NCI-H2081 treated with DMSO at 0.1 percent for 48 hours (cell line): ENCODE data around the gene SQSTM1.

ENCODE experiments used
- DNase-seq: peaks from one replicate; lab custom pipeline; 2025; lab: John Stamatoyannopoulos, UW

Gene SQSTM1

DNA sequence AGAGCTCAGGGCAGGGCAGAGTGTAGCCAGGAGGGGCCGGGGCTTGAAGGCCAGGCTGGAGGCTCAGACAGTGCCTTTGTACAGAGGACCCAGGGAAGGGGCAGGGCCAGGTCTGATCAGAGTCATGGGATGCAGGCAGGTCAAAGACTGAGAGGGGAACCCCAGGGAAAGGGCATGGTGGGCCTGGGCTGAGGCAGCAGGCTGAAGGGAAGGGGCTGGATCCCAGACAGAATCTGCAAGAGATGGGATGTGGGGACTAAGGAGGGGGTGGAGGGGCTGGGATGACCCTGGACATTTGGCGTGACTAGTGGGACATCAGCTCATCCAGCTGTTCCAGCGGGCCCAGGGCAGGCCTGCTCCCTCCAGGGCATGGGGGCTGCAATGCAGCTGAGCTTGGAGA is 53.4 kb downstream of the SQSTM1 start:
- DNase-seq, result no peak

DNA sequence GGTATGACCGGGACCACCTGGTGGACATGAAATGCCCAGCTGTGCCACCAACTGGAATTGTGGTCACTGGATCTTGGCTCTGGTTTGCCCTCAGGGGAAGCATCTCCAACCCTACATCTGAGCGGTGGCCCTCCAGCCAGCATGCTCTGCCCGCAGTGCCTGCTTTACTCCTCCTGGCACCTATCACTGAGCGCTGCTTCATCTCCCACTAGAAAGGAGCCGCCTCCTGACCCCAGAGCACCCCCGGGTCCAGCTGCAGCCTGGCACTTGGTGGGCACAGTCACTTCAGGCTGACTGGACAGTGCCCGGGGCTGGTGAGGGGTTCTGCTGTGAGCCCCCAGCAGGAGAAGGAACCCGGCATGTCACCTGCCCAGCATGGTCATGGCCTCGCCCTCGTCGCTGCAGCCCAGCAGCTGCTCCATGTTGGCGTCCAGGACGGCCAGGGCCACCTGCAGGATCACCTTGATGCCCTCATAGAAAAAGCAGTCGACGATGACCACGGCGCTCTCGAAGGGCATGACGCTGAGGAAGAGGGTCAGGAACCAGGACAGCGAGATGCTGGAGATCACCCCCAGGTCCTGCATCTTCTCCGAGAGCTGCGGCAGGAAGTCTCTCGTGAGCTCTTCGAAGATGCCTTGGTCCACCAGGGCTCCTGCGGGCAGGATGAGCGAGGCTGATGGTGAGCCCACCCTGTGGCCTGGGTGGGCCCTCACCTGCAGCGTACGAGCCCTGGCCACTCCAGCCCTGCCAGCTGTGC is 54.0 kb downstream of the SQSTM1 start:
- DNase-seq, result no peak

DNA sequence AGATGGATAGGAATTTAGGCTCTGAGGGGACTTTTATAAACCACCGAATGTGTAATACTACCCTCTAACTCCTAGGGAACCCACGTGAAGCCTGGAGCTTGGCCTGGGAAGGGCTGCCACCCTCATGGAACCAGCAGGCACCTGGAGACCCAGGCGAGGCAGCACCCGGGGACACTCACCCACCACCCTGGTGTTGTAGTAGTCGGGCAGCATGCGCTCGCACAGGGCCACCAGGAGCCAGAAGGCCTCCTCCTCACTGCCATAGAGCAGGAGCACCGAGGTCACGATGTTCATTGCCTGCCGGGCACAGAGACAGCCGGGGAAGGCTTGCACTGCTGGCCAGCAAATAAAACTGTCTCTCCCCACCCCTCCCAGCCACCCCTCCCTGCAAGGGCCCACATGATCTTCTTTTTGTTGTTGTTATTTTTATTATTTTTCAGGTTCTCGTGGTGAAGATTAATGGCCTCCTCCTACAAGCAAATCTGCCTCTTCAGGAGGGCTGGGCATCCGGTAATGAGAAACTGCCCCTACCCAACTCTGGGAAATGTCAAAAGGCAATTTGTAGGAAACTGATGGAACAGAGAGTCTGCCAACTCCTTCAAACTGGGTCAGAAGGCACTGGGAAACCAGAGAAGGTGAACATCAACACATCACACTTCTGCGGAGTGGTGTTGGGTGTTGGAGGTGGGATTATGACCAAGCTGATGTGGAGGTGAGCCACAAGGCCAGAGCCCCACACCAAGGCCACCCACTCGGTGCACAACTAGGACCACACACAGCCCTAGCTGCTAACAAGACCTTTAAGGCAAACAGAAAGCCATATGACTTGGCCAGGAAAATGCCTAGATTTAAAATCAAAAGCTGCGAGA is 55.3 kb downstream of the SQSTM1 start:
- no peak for DNase-seq

DNA sequence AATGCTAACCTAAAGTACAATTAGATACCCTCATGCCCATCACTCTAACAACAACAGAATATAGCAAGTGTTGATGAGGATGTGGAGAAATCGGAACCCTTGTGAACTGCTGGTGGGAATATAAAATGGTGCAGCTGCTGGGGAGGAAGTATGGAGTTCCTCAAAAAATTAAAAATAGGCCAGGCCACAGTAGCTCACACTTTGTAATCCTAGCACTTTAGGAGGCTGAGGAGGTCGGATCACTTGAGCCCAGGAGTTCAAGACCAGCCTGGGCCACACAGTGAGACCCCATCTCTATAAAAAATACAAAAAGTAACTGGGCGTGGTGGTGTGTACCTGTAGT is 55.9 kb downstream of the SQSTM1 start:
- DNase-seq, result no peak

DNA sequence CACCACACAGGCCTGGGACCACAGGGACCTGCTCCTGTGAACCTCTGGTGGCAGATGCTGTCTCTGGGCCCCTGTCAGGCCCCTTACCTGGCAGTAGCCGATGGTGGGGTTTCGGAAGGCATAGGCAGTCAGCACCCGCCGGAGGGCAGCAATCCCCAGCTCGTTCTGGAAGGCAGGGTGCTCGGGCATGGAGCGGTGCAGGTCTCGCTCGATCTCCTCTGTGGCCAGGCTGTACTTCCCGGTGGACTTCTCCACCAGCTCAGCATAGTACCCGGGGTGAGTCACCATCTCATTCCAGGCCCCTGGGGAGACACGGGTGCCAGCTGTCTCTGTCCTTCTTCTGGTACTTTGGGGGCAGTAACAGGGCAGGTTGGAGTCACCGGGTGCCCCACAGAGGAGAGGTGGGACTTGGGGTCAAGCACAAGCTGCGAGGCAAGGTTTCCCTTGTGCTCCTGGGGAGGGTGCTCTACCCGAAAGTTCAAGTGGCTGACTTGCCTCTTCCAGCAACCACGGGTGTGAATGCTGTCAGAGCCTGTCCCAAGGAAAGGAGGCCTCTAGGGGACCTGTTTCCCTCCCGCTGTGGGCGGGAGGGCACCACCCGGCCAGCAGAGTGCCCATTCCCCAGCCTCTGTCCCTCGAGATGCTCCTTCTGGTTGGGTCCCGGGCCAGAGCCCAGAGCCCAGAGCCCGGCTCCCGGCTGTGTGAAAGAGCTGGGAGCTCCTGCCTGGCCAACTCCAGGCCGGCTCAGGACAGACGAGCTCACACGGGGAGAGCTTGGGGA is 57.7 kb downstream of the SQSTM1 start:
- DNase-seq, result no peak

DNA sequence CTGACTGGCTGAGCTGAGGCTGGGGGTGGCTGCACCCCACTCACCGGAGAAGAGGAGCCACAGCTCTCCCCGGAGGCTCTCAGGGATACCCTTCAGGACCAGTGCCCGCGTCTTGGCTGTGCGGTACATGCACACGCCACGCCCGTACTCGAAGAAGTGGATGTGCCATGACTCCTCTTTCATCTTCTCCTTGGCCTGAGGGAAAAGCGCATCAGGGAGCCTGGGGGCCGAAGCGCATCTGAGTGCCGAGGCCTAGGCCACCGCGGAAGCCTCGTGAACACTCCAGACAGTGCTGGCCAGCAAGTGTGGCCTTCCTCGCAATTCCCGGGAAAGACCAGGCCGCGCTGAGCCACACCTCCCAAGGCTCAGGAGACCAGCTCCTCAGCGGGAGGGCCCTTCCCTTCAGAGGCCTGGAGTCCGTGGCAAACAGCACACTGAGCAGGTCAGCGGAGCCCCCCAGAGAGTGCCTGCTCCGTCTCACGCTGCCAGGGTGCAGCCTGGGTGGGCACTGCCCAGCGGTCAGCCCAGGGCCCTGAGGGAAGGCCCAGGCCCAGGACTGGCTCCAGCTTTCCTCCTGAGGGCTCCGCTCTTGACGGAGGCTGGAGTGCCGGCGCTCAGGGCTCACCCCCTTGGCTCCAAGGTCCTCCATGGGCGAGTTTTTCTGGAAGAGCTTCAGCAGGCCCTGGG is 58.4 kb downstream of the SQSTM1 start:
- DNase-seq, result no peak

DNA sequence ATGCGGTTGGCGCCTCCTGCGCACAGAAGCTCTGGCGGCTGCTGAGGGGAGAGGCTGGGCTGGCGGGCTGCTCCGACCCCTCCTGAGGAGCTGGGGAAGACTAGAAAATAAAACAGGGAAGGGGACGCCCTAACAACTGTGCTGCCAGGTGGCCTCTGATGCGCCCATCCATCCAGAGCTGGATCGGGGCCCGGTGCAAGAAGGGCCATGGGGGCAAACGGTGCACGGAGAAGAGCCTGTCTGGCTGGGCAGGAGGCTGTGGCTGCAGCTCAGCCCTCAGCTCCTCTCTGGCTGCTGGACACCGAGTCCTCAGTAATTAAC is 58.9 kb downstream of the SQSTM1 start:
- no peak for DNase-seq

DNA sequence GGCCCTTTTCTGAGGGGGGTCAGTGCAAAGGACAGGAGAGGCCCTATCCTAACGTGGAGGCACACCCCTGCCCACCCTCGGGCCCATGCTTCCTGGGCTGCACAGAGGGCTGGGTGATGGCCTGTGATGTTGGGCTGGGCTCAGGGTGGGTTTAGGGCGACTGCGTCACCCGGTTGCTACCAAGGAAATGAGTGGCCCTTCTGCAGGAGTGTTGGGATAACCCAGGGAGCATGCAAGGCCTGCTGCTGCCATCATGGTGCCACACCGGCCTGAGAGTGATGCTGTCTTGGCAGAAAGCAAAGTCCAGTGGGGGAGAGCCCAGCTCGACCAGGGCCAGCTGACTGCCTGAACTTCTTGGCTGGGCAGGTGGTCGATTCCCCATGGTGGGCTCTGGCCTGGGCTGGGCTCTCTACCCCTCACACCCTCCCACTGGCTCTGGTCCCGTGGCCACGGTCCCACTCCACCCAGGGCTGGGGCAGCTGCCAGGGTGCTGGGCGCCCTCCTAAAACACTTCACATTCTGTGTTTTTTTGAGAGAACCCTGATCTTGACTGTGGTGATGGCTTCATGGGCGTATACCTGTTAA is 59.5 kb downstream of the SQSTM1 start:
- no peak for DNase-seq

DNA sequence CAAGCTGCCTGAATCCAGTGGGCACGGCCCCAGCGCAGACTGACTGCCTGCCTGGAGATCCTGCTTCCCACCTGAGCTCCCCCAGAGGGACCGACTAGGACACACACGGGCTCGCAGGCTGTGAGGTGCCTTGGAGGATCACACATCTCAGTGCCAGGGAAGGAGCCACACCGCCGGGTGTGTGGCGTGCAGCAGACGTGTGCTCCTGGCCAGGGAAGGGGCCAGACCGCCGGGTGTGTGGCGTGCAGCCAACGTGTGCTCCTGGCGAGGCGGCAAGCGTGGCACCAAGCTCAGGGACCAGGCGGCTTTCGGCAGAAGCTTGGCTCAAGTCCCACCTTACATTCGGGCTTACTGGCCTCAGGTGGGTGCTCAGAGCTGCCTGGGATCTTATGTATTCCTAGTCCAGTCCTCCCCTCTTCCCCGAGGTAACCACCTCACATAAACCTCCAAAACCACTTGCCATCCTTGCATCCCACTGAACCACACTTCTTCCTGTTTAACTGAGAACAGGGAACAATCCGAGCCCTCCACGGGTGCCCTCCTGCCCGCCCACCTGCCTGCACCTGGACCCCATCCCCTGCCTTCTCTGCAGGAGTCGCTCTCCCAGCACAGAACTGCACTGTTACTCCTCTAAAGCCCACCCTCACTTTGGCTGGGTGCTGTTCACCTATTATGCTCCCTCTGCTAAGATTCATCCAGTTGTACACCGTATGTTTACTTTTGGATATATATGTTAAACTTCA is 60.3 kb downstream of the SQSTM1 start:
- no peak for DNase-seq

DNA sequence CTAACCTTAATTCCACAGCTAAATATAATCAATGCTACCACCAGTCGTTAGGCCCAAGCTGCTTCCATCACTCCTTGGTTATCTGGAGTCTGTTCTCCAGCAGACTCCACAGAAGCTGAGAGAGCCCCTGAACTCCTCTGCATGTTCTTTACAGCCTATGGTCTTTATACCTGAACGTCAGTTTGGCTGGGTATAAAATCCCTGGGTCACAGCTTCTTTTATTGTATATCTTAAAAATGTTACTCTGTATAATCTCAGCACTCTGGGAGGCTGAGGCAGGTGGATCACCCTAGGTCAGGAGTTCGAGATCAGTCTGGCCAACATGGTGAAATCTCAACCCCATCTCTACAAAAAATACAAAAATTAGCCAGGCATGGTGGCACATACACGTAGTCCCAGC is 61.6 kb downstream of the SQSTM1 start:
- no peak for DNase-seq

DNA sequence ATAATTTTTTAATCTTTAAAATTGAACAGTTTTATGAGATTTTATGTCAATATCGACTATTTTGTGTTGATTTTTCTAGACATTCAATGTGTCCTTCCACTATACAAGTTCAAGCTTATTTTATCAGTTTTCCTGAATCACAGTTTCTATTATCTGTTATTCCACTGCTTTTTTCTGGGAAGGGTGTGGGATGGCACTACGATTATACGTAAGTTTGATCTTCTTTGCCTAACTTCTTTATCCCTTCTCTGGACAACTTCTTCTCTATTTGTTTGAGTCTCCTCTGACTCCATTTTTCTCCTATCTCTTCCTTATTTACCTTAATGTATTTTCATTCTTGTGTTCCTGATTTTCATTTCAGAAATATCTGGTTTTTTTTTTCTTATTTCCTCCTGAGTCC is 62.5 kb downstream of the SQSTM1 start:
- DNase-seq, result no peak

DNA sequence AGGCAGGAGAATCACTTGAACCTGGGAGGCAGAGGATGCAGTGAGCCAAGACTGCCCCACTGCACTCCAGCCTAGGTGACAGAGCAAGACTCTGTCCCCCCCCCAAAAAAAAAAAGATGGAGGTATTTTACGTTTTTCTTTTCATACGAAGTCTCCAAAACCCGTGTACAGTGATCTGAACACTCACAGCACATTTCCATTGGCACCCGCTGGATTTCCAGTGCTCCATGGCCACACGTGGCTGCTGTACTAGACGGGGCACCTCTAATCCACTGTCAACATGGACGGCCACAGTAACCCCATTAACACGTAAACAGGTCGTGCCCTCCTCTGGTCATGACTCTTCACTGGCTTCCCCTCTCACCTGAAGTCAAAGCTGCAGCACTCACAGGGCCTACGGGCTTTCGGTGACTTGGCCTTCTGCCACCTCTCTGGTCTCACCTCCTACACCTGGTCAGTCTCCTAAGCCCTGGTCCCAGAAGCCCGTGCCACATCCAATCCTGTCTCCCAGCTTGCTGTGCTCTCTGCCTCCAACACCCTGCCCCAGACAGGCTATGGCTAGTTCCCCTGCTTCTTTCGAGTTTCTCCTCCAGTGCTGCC is 64.9 kb downstream of the SQSTM1 start:
- DNase-seq, result no peak

DNA sequence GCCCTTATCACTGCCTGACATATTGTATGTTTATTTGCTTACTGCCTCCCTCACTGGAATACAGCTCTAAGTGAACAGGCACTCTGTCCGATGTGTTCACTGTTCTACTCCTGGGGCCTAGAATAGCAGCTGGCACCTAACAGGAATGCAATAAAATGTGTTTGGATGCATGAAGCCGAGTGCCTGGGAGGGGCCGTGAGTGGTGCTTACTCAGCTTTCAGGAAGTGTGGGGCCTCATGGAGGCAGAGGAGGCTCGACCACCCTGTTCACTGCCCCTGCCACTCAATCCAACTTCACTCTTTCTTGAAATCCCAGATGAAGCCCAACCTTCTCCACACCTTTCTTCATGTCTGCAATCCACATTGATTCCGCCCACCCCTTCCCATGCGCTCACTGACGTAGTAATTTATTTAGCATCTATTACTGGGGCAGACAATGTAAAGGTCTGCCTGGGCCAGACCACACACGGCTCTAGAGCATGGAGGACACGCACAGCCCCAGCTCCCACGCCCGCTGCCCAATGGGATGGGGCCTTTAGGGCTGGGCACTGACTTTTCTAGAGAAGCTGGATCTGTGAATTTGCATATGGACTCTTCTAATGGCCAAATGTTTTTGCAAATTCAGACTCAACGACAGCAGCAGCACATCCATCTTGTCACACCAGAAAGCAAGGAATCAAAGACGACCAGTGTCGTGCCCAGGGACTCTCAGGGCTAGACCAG is 65.6 kb downstream of the SQSTM1 start:
- no peak for DNase-seq

DNA sequence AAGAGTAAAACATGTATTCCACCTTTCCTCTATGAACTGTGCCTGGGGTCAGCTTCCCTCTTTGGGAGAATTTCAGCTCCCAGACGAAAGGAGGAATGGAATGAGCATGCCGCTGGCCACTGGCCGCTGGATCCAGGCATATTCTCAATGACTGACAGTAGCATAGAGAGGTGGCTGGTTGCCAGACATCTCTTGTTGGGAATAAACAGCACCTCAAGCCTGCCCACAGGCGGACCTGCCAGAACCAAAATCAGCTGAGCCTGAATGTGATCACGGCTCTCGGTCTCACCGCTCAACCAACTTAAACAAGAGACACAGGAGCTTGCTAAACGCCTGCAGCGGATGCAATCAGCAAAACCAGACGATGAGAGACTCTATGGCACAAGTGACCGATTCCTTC is 66.4 kb downstream of the SQSTM1 start:
- DNase-seq, result no peak
